ENCODE results near the gene AIG1.

The AIG1 gene

GRCh38 chr6:143370812-143371370 is 310.2 kb downstream of the AIG1 start:
- DNase-seq (ENCODE audit: low spot score), result no peak

GRCh38 chr6:143372199-143372882 is 311.7 kb downstream of the AIG1 start:
- no peak for DNase-seq (ENCODE audit: low spot score)

- DNase-seq (ENCODE audit: low spot score), result no peak
Observed at GRCh38 chr6:143374014-143374413, 313.3 kb downstream of the AIG1 start.

- no peak for DNase-seq (ENCODE audit: low spot score)
Observed at GRCh38 chr6:143375022-143375585, 314.4 kb downstream of the AIG1 start.

- no peak for DNase-seq (ENCODE audit: low spot score)
Observed at GRCh38 chr6:143376375-143376774, 315.7 kb downstream of the AIG1 start.

GRCh38 chr6:143376861-143377260 is 316.2 kb downstream of the AIG1 start:
- no peak for DNase-seq (ENCODE audit: low spot score)

- no peak for DNase-seq (ENCODE audit: low spot score)
Observed at GRCh38 chr6:143385636-143386035, 324.9 kb downstream of the AIG1 start.

GRCh38 chr6:143390278-143390677 is 329.6 kb downstream of the AIG1 start:
- DNase-seq (ENCODE audit: low spot score), result no peak

Measured in hematopoietic multipotent progenitor cell treated with erythropoietin and hydrocortisone succinate and interleukin-3 and kit ligand, for 15 days (in vitro differentiated cells).